OCI-LY3 (cell line): ENCODE results near the gene GNG13.

Experiments
- CTCF ChIP-seq: fragments of 200-600, 300-600 bp; sonication (generic); IDR thresholded peaks from 2 replicates; pipeline ENCODE4 v1.5.1; 2014; ENCODE audit warnings: antibody characterized with exemption, low read length, low read depth
- EZH2phosphoT487 ChIP-seq: fragments of 200-600 bp; shearing (Covaris generic); IDR thresholded peaks from 2 replicates; pipeline ENCODE4 v1.6.1; 2018; ENCODE audit warnings: antibody characterized with exemption, mixed run types, low read depth

DNA sequence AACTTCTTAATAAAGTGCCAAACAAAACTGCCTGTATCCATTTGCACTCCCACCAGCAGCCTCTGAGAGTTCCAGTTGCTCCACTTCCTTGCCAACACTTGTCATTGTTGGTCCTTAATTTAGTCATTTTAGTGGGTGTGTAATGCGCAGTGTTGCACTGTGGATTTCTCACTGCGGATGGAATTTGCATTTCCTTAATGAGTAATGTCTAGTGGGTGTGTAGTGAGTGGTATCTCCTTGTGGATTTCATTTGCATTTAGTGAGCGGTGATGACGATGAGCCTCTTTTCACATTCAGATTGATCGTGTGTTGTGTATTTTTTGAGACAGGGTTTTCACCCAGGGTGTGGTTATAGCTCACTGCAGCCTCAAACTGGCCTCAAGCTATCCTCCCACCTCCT lies 44.1 kb downstream of the GNG13 start:
- TF ChIP-seq CTCF, result no peak
- TF ChIP-seq EZH2phosphoT487, result no peak
